ENCODE results near the gene SPAG16.

The SPAG16 gene

GRCh38 chr2:214395040-214395439 is 1110.8 kb downstream of the SPAG16 start:
- no peaks in the 10 kb centered on the region for H3K27me3 Mint-ChIP-seq
- DNase-seq (ENCODE audit: low spot score in 2 of 2), result no peak

GRCh38 chr2:214401580-214401979 is 1117.3 kb downstream of the SPAG16 start:
- H3K9me3 Mint-ChIP-seq, result no peaks in the 10 kb centered on the region
- no peak for DNase-seq (ENCODE audit: low spot score in 2 of 2)
- H3K27me3 Mint-ChIP-seq, result no peaks in the 10 kb centered on the region
- no peak overlapping the region for H3K4me3 Mint-ChIP-seq
- no peaks in the 10 kb centered on the region for H3K36me3 Mint-ChIP-seq
- no peak for ATAC-seq (ENCODE audit: low read depth)
- no peak overlapping the region for H3K27ac Mint-ChIP-seq
- no peaks in the 10 kb centered on the region for H3K4me1 Mint-ChIP-seq

More at GRCh38 chr2:214395040-214395439, 1110.8 kb downstream of the SPAG16 start:
- Mint-ChIP-seq H3K27ac (no peak overlapping the region), H3K4me1 (no peaks in the 10 kb centered on the region), H3K4me3 (no peak overlapping the region), H3K36me3 (no peaks in the 10 kb centered on the region), H3K9me3 (no peaks in the 10 kb centered on the region)
- no peak for ATAC-seq (ENCODE audit: low read depth)

- H3K36me3 Mint-ChIP-seq, result no peaks in the 10 kb centered on the region
- no peaks in the 10 kb centered on the region for H3K4me1 Mint-ChIP-seq
- no peaks in the 10 kb centered on the region for H3K27me3 Mint-ChIP-seq
- H3K27ac Mint-ChIP-seq, result no peak overlapping the region
- no peak overlapping the region for H3K4me3 Mint-ChIP-seq
- DNase-seq (ENCODE audit: low spot score in 2 of 2), result no peak
- no peaks in the 10 kb centered on the region for H3K9me3 Mint-ChIP-seq
- ATAC-seq (ENCODE audit: low read depth), result no peak
Observed at GRCh38 chr2:214410128-214410775, 1126.0 kb downstream of the SPAG16 start.

- H3K27me3 Mint-ChIP-seq, result no peaks in the 10 kb centered on the region
- no peaks in the 10 kb centered on the region for H3K36me3 Mint-ChIP-seq
- no peak within 1 kb of the TSS for H3K4me3 Mint-ChIP-seq
- H3K4me1 Mint-ChIP-seq, result no peaks in the 10 kb centered on the region
- DNase-seq (ENCODE audit: low spot score in 2 of 2), result no peak
- ATAC-seq (ENCODE audit: low read depth), result no peak
- H3K9me3 Mint-ChIP-seq, result no peaks in the 10 kb centered on the region
- H3K27ac Mint-ChIP-seq, result no peak within 1 kb of the TSS
Observed at GRCh38 chr2:214410918-214411554, 1126.8 kb downstream of the SPAG16 start, which contains the start of gene VWC2L. Gene VWC2L (plus strand): TSS chr2:214411054. CDS start chr2:214414194, 3,140 bp downstream.

GRCh38 chr2:214412679-214413078 is 1128.4 kb downstream of the SPAG16 start:
- Mint-ChIP-seq H3K4me3 (no peak overlapping the region), H3K4me1 (no peaks in the 10 kb centered on the region), H3K9me3 (no peaks in the 10 kb centered on the region), H3K27me3 (no peaks in the 10 kb centered on the region), H3K27ac (no peak overlapping the region), H3K36me3 (no peaks in the 10 kb centered on the region)
- DNase-seq (ENCODE audit: low spot score in 2 of 2) (no peak), ATAC-seq (ENCODE audit: low read depth) (no peak)

- DNase-seq (ENCODE audit: low spot score in 2 of 2) (no peak), ATAC-seq (ENCODE audit: low read depth) (no peak)
- H3K27ac Mint-ChIP-seq, result no peak overlapping the region
- H3K4me1 Mint-ChIP-seq, result no peaks in the 10 kb centered on the region
- peaks cover 1% of the 10 kb centered on the region for H3K9me3 Mint-ChIP-seq
- no peak overlapping the region for H3K4me3 Mint-ChIP-seq
- H3K36me3 Mint-ChIP-seq, result no peaks in the 10 kb centered on the region
- no peaks in the 10 kb centered on the region for H3K27me3 Mint-ChIP-seq
Observed at GRCh38 chr2:214436470-214436869, 1152.2 kb downstream of the SPAG16 start.

- Mint-ChIP-seq H3K4me1 (no peaks in the 10 kb centered on the region), H3K9me3 (no peaks in the 10 kb centered on the region), H3K27ac (no peak overlapping the region), H3K36me3 (no peaks in the 10 kb centered on the region), H3K4me3 (no peak overlapping the region), H3K27me3 (no peaks in the 10 kb centered on the region)
- no peak for ATAC-seq (ENCODE audit: low read depth)
- no peak for DNase-seq (ENCODE audit: low spot score in 2 of 2)
Observed at GRCh38 chr2:214450118-214450894, 1166.0 kb downstream of the SPAG16 start.

GRCh38 chr2:214451516-214452275 is 1167.4 kb downstream of the SPAG16 start:
- Mint-ChIP-seq H3K4me1 (no peaks in the 10 kb centered on the region), H3K36me3 (no peaks in the 10 kb centered on the region), H3K4me3 (no peak overlapping the region), H3K27me3 (no peaks in the 10 kb centered on the region), H3K9me3 (peaks cover 1% of the 10 kb centered on the region), H3K27ac (no peak overlapping the region)
- DNase-seq (ENCODE audit: low spot score in 2 of 2), result no peak
- ATAC-seq (ENCODE audit: low read depth), result no peak

All from memory B cell (primary cell).